Large intestine (tissue), 3 donors: ENCODE measurements around the gene ERC2. TPM values are rescaled to one million over a fixed set of nuclear protein-coding genes. Genes with fewer than 3 reads are reported as not detected.

Experiments used
- DNase-seq, 2 donors: peaks; one replicate each; pipeline versions ENCODE4 v3.0.0 to v3.0.0-alpha.2; 2013
- H3K27ac ChIP-seq: one replicate; pipeline ENCODE4 v1.5.1; 2013; ENCODE audit warnings: low read length
- H3K27me3 ChIP-seq: 2 replicates; pipeline ENCODE4 v1.6.1; 2013; ENCODE audit warnings: low read length; ENCODE audit not compliant: control insufficient read depth, insufficient read depth
- H3K36me3 ChIP-seq: 2 replicates; pipeline ENCODE4 v1.6.1; 2013; ENCODE audit warnings: low read length; ENCODE audit not compliant: control insufficient read depth, insufficient read depth
- H3K4me1 ChIP-seq: one replicate; pipeline ENCODE4 v1.6.1; 2013; ENCODE audit warnings: low read length; ENCODE audit not compliant: control insufficient read depth, insufficient read depth
- H3K4me3 ChIP-seq: one replicate; pipeline ENCODE4 v1.5.1; 2013; ENCODE audit warnings: low read length
- H3K9me3 ChIP-seq: one replicate; pipeline ENCODE4 v1.6.1; 2013; ENCODE audit warnings: mild to moderate bottlenecking, low read depth, low read length, moderate library complexity; ENCODE audit not compliant: control insufficient read depth
- WGBS: methylation state at CpG from one replicate; pipeline ENCODE4 v1.1.5; 2013; ENCODE audit warnings: low lambda C conversion rate; ENCODE audit not compliant: insufficient coverage; 5-methylcytosine and 5-hydroxymethylcytosine counted together
- polyA plus RNA-seq: library from polyadenylated mRNA; unstranded; fragments of 120-200 nt; gene quantifications from one replicate; pipeline ENCODE4 v1.2.1, GENCODE V29; 2013

The ERC2 gene
- polyA plus RNA-seq, 1 donor, result 2.4 TPM

DNA sequence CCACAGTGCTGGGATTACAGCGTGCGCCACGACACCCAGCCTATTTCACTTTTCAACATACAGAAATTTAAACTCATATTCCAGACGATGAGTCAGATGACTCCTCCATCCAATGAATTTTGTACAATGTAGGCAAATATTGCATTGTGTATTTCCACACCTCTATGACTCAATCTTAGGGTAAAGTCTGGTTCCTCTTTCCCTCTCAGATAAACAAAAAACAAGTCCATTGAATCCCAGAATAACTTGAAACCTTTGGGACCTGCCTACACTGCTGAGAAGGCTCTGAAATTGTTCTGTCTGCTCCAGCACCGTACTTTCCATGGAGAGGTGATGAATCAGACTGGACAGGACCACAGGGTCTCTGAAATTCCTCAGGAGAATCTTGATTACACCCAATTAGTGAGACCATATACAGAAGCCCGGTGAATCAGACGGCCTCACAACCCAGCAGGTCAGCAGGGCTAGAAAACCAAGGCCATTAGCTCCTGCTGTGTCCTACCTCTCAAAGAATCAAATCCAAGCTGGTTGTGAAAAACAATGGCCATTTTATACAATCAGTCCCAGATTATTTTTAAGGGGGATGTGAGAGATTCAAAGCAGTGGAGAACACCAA lies 112.6 kb downstream of the ERC2 start:
- Histone ChIP-seq H3K9me3 (no peaks in the 10 kb centered on the region), H3K36me3 (no peaks in the 10 kb centered on the region), H3K27ac (no peak overlapping the region), H3K4me3 (no peak overlapping the region), H3K4me1 (no peaks in the 10 kb centered on the region), H3K27me3 (no peaks in the 10 kb centered on the region)
- DNase-seq, result no peak
- 60% methylated on average over 1 of the region's 7 CpGs for WGBS

DNA sequence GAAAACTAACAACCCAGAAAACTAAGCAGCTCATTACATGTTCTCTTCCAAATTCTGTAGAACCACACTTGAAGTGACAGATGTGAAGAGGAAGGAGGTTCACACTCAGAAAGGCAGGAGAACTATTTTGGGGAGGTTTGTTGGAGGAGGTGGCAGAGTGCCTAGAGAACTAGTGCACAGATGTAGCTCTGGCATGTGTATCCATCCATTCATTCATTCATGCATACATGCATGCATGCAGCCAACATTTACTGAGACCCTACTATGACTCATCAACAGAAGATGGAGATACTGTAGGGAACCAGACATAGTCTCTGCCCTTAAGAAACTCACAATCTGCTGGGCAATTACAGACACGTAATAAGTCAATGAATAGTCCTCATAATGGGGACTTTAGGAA lies 116.7 kb downstream of the ERC2 start:
- no peaks in the 10 kb centered on the region for H3K27me3 ChIP-seq
- no peak overlapping the region for H3K27ac ChIP-seq
- H3K36me3 ChIP-seq, result no peaks in the 10 kb centered on the region
- no peaks in the 10 kb centered on the region for H3K4me1 ChIP-seq
- no peaks in the 10 kb centered on the region for H3K9me3 ChIP-seq
- DNase-seq, result no peak
- no CpG with 5 or more reads among the region's 1 CpG for WGBS
- H3K4me3 ChIP-seq, result no peak overlapping the region

- no CpG with 5 or more reads among the region's 5 CpGs for WGBS
- no peak overlapping the region for H3K4me3 ChIP-seq
- no peaks in the 10 kb centered on the region for H3K27me3 ChIP-seq
- no peak overlapping the region for H3K27ac ChIP-seq
- H3K9me3 ChIP-seq, result no peaks in the 10 kb centered on the region
- H3K36me3 ChIP-seq, result no peaks in the 10 kb centered on the region
- DNase-seq, result peak in 1 of 2 donors; percentile 3
- no peaks in the 10 kb centered on the region for H3K4me1 ChIP-seq
Observed at GRCh38 chr3:56347219-56347871, 120.9 kb downstream of the ERC2 start.

DNA sequence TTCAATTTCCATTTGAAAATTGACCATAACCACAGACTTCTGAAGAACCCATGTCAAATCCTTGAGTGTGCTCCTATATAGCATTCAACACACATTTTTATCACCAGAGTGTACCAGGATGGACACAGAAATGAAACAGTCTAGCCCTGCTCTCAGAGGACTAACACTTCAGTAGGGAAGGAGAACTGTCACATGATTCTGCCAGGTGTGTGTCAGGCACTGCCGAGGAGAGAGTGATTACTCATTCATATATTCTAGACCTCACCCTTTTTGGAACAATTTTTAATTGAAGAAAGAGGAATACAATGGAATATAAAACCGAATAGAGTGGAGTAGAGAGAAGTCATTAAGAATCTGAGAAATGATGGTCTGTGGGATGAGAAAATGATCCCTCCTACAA lies 125.8 kb downstream of the ERC2 start:
- Histone ChIP-seq H3K27ac (no peak overlapping the region), H3K9me3 (no peaks in the 10 kb centered on the region), H3K27me3 (no peaks in the 10 kb centered on the region), H3K4me1 (no peaks in the 10 kb centered on the region), H3K4me3 (no peak overlapping the region), H3K36me3 (no peaks in the 10 kb centered on the region)
- WGBS, result 50% methylated on average over 1 of the region's 2 CpGs
- DNase-seq, result no peak

DNA sequence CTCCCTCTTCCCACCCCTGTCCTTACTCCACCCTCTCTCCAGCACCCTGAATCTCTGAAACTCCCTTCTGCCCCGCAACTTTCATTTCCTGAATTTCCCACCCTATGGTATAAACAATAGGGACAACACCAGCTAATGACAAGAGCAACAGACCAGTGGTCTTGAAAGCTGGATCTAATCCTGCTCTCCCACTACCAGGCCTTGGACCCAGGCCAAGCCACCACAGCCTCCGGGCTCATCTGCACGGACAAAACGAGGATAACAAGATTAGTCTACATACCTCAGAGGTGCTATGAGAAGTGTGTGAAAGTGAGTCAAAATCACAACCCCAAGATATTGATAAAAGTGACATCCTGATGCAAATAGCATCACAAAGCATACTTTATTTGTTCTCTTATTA lies 128.6 kb downstream of the ERC2 start:
- Histone ChIP-seq H3K4me1 (no peaks in the 10 kb centered on the region), H3K36me3 (no peaks in the 10 kb centered on the region), H3K9me3 (no peaks in the 10 kb centered on the region), H3K27me3 (no peaks in the 10 kb centered on the region), H3K4me3 (no peak overlapping the region), H3K27ac (no peak overlapping the region)
- DNase-seq, result no peak
- no CpG with 5 or more reads among the region's 4 CpGs for WGBS

GRCh38 chr3:56339244-56339643 lies 129.0 kb downstream of the ERC2 start:
- Histone ChIP-seq H3K4me3 (no peak overlapping the region), H3K27ac (no peak overlapping the region), H3K4me1 (no peaks in the 10 kb centered on the region), H3K27me3 (no peaks in the 10 kb centered on the region), H3K9me3 (no peaks in the 10 kb centered on the region), H3K36me3 (no peaks in the 10 kb centered on the region)
- no peak for DNase-seq
- no CpG with 5 or more reads among the region's 2 CpGs for WGBS

DNA sequence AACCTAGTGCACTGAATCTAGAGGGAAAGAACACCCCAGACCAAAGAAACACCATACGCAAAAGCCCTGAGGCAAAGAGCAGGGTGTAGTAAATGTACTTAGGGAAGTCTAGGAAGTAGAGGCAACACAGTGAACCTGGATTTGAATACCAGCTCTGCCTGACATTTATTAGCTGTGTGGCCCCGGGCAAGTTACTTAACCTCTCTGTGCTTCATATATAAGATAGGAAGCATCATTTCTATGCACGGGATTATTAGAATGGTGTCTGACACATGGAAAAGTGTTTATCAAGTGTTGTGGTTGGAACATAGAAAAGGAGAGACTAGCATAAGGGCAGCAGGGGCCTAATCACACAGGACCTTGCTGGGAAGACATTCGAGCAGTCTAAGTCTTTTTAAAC lies 132.2 kb downstream of the ERC2 start:
- 100% methylated on average over 1 of the region's 4 CpGs for WGBS
- Histone ChIP-seq H3K27ac (no peak overlapping the region), H3K36me3 (no peaks in the 10 kb centered on the region), H3K9me3 (no peaks in the 10 kb centered on the region), H3K27me3 (no peaks in the 10 kb centered on the region), H3K4me1 (no peaks in the 10 kb centered on the region), H3K4me3 (no peak overlapping the region)
- DNase-seq, result no peak

- peaks cover 5% of the 10 kb centered on the region for H3K27me3 ChIP-seq
- no peaks in the 10 kb centered on the region for H3K9me3 ChIP-seq
- no peaks in the 10 kb centered on the region for H3K4me1 ChIP-seq
- WGBS, result no CpG with 5 or more reads among the region's 3 CpGs
- DNase-seq, result no peak
- no peak overlapping the region for H3K4me3 ChIP-seq
- no peak overlapping the region for H3K27ac ChIP-seq
- no peaks in the 10 kb centered on the region for H3K36me3 ChIP-seq
Observed at GRCh38 chr3:56324473-56324872, 143.8 kb downstream of the ERC2 start.

- no peaks in the 10 kb centered on the region for H3K4me1 ChIP-seq
- H3K36me3 ChIP-seq, result no peaks in the 10 kb centered on the region
- no peak overlapping the region for H3K4me3 ChIP-seq
- no peak overlapping the region for H3K27ac ChIP-seq
- no peak for DNase-seq
- no peaks in the 10 kb centered on the region for H3K9me3 ChIP-seq
- no CpG with 5 or more reads among the region's 2 CpGs for WGBS
- peaks cover 3% of the 10 kb centered on the region for H3K27me3 ChIP-seq
Observed at GRCh38 chr3:56323986-56324420, 144.3 kb downstream of the ERC2 start.

GRCh38 chr3:56322862-56323261 lies 145.4 kb downstream of the ERC2 start:
- no CpG with 5 or more reads among the region's 2 CpGs for WGBS

GRCh38 chr3:56321892-56322291 lies 146.4 kb downstream of the ERC2 start:
- Histone ChIP-seq H3K9me3 (no peaks in the 10 kb centered on the region), H3K4me1 (no peaks in the 10 kb centered on the region), H3K4me3 (no peak overlapping the region), H3K36me3 (no peaks in the 10 kb centered on the region), H3K27me3 (no peaks in the 10 kb centered on the region), H3K27ac (no peak overlapping the region)
- no CpG with 5 or more reads among the region's 2 CpGs for WGBS
- DNase-seq, result no peak

More at GRCh38 chr3:56322862-56323261, 145.4 kb downstream of the ERC2 start:
- no peaks in the 10 kb centered on the region for H3K36me3 ChIP-seq
- no peak for DNase-seq
- H3K4me3 ChIP-seq, result no peak overlapping the region
- H3K27ac ChIP-seq, result no peak overlapping the region
- no peaks in the 10 kb centered on the region for H3K27me3 ChIP-seq
- H3K9me3 ChIP-seq, result no peaks in the 10 kb centered on the region
- no peaks in the 10 kb centered on the region for H3K4me1 ChIP-seq
